ENCODE measurements around the gene STK33.

Gene STK33

DNA sequence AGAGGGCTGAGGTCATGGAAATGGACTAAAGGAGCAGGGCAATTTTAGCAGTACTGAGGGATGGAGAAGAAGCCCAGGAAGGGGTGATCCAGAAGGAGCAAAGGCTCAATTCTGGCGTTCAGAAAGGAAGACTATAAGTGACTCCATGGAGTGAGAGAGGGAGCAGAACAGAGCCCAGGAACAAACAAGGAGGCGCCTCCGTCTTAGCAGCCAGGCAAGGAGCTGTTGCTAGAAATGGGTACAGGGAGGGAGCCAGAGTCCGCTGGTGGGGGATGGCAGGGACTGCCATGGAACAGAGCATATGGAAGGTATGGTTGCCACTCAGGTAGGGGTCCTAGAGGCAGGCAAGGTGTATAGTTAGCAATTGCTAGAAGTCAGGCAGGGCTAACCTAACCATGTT is 20.5 kb upstream of the STK33 start:
- Histone ChIP-seq H3K9ac (ENCODE audit: low read depth, low read length) (no peak overlapping the region), H3K36me3 (ENCODE audit: insufficient read depth, low read length) (no peaks in the 10 kb centered on the region)

GRCh38 chr11:8613036-8613435 is 19.0 kb upstream of the STK33 start:
- no peaks in the 10 kb centered on the region for H3K4me1 ChIP-seq (ENCODE audit: insufficient read depth, low read length)

More for the DNA sequence above, 20.5 kb upstream of the STK33 start:
- no peaks in the 10 kb centered on the region for H3K9me3 ChIP-seq (ENCODE audit: control insufficient read depth, insufficient read depth, low read length)
- H3K4me1 ChIP-seq (ENCODE audit: insufficient read depth, low read length): no peaks in the 10 kb centered on the region

GRCh38 chr11:8612522-8612921 is 18.5 kb upstream of the STK33 start:
- H3K4me1 ChIP-seq (ENCODE audit: insufficient read depth, low read length): no peaks in the 10 kb centered on the region
- no peaks in the 10 kb centered on the region for H3K36me3 ChIP-seq (ENCODE audit: insufficient read depth, low read length)
- no peaks in the 10 kb centered on the region for H3K9me3 ChIP-seq (ENCODE audit: control insufficient read depth, insufficient read depth, low read length)
- H3K9ac ChIP-seq (ENCODE audit: low read depth, low read length): no peak overlapping the region

More at GRCh38 chr11:8613036-8613435, 19.0 kb upstream of the STK33 start:
- Histone ChIP-seq H3K9ac (ENCODE audit: low read depth, low read length) (no peak overlapping the region), H3K36me3 (ENCODE audit: insufficient read depth, low read length) (no peaks in the 10 kb centered on the region), H3K9me3 (ENCODE audit: control insufficient read depth, insufficient read depth, low read length) (no peaks in the 10 kb centered on the region)

- no peak overlapping the region for H3K9ac ChIP-seq (ENCODE audit: low read depth, low read length)
- no peaks in the 10 kb centered on the region for H3K9me3 ChIP-seq (ENCODE audit: control insufficient read depth, insufficient read depth, low read length)
- no peaks in the 10 kb centered on the region for H3K4me1 ChIP-seq (ENCODE audit: insufficient read depth, low read length)
- no peaks in the 10 kb centered on the region for H3K36me3 ChIP-seq (ENCODE audit: insufficient read depth, low read length)
These were observed 16.6 kb upstream of the STK33 start for GRCh38 chr11:8610532-8611116.

DNA sequence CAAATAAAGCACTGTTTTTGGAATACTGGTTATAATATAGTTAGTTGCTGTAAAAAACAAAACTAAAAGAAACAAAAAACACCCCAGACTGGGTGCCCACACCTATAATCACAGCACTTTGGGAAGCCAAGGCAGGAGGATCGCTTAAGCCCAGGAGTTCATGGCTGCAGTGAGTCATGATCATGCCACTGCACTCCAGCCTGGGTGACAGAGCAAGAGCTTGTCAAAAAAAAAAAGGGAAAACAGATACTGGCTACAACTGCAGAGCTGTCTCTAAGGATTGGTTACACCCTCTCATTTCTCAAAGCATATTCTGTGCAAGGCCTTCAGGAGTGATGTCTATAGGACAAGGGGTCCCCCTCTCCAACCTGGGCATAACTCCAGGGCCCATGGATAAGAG is 14.6 kb upstream of the STK33 start:
- no peaks in the 10 kb centered on the region for H3K9me3 ChIP-seq (ENCODE audit: control insufficient read depth, insufficient read depth, low read length)
- no peaks in the 10 kb centered on the region for H3K36me3 ChIP-seq (ENCODE audit: insufficient read depth, low read length)
- H3K4me1 ChIP-seq (ENCODE audit: insufficient read depth, low read length): no peaks in the 10 kb centered on the region
- H3K9ac ChIP-seq (ENCODE audit: low read depth, low read length): no peak overlapping the region

- no peaks in the 10 kb centered on the region for H3K36me3 ChIP-seq (ENCODE audit: insufficient read depth, low read length)
- H3K9me3 ChIP-seq (ENCODE audit: control insufficient read depth, insufficient read depth, low read length): no peaks in the 10 kb centered on the region
- no peaks in the 10 kb centered on the region for H3K4me1 ChIP-seq (ENCODE audit: insufficient read depth, low read length)
- H3K9ac ChIP-seq (ENCODE audit: low read depth, low read length): no peak overlapping the region
These were observed 12.0 kb upstream of the STK33 start for GRCh38 chr11:8605971-8606563.

DNA sequence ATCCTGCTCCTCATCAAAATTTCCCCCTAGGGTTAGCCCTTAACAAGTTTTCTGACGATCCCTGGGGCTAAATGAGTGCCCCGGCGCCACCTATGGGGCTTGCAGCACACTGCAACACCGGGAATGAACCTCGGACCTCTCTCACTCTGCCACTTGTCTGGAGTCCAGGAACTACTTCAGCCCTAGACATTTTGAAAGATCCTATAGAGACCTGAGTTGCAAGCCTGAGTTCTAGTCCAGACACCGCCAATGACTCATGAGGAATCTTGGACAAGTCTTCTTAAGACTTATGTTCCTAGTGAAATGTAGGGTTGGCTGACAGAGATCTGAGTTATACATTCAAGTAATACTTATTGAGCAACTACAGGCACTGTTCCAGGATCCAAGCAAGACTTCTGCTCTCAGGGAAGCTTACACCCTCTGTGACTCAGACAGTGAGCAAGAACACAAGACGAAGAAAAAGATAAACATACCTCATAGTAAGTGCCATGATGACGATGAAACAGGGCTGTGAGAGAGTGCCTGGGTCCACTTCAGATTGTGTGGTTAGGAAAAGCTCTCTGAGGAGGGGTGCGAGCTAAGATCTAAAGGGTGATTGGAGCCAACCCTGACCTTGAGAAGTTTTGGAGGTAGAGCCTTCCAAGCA is 10.2 kb upstream of the STK33 start:
- Histone ChIP-seq H3K4me1 (ENCODE audit: insufficient read depth, low read length) (no peaks in the 10 kb centered on the region), H3K9ac (ENCODE audit: low read depth, low read length) (no peak overlapping the region; the same call in 1 of the 2 replicates), H3K9me3 (ENCODE audit: control insufficient read depth, insufficient read depth, low read length) (no peaks in the 10 kb centered on the region), H3K36me3 (ENCODE audit: insufficient read depth, low read length) (no peaks in the 10 kb centered on the region)

GRCh38 chr11:8603696-8604077 is 9.7 kb upstream of the STK33 start:
- no peak overlapping the region for H3K9ac ChIP-seq (ENCODE audit: low read depth, low read length)
- H3K36me3 ChIP-seq (ENCODE audit: insufficient read depth, low read length): no peaks in the 10 kb centered on the region
- H3K9me3 ChIP-seq (ENCODE audit: control insufficient read depth, insufficient read depth, low read length): no peaks in the 10 kb centered on the region
- no peaks in the 10 kb centered on the region for H3K4me1 ChIP-seq (ENCODE audit: insufficient read depth, low read length)

DNA sequence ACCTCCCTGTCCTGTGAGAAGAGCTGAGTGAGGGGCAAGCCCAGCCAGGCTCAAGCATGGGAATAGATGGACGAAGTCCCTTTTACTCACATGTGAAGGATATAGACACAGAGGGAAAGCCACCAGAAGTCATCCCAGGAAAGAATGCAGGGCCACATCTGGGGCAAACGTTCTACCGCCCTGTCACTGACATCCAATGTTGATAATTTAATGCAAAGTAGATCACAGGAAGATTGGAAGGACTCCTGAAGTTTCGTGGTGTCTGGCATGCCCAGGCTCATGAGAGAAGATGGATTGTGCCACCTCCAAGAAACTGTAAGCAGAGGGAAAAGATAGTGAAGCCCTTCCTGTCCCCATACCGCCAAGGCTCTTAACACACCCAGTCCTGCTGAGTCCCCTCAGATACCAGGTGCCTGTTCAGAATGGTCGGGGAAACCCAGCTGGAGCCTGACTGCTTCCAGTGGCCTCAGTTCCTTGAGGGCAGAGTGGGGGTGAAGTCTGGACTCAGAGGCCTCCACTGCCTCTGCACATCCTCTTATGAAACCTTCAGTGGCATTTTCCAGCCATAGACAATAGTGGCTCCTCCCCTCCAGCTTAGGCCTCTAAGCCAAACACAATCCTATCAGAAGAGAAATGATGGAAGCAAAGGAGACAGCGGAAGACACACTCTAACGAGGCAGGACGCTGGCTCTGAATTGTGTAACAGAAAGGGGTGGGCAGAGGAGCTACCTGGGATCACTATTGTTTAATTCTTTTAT is 7.5 kb upstream of the STK33 start:
- no peaks in the 10 kb centered on the region for H3K4me1 ChIP-seq (ENCODE audit: insufficient read depth, low read length)
- no peak overlapping the region for H3K9ac ChIP-seq (ENCODE audit: low read depth, low read length)
- no peaks in the 10 kb centered on the region for H3K36me3 ChIP-seq (ENCODE audit: insufficient read depth, low read length)
- no peaks in the 10 kb centered on the region for H3K9me3 ChIP-seq (ENCODE audit: control insufficient read depth, insufficient read depth, low read length)

DNA sequence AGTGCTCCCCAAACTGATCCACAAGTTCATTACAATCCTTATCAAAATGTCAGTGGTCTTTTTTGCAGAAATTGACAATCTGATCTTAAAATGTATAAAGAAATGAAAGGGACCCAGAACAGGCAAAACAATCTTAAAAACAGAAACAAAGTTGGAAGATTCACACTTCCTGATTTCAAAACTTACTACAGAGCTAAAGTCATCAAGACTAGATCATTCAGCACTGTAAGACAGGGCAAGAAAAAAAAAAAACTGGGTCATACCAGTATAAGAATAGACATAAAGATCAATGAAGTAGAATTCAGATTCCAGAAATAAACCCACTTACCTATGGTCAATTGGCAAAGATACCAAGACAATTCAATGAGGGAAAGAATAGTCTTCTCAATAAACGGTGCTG is 4.5 kb upstream of the STK33 start:
- Histone ChIP-seq H3K9ac (ENCODE audit: low read depth, low read length) (no peak overlapping the region), H3K4me1 (ENCODE audit: insufficient read depth, low read length) (no peaks in the 10 kb centered on the region), H3K9me3 (ENCODE audit: control insufficient read depth, insufficient read depth, low read length) (no peaks in the 10 kb centered on the region), H3K36me3 (ENCODE audit: insufficient read depth, low read length) (no peaks in the 10 kb centered on the region)

GRCh38 chr11:8597182-8597581 is 3.2 kb upstream of the STK33 start:
- no peaks in the 10 kb centered on the region for H3K9me3 ChIP-seq (ENCODE audit: control insufficient read depth, insufficient read depth, low read length)
- H3K4me1 ChIP-seq (ENCODE audit: insufficient read depth, low read length): no peaks in the 10 kb centered on the region
- H3K36me3 ChIP-seq (ENCODE audit: insufficient read depth, low read length): no peaks in the 10 kb centered on the region
- H3K9ac ChIP-seq (ENCODE audit: low read depth, low read length): no peak overlapping the region

DNA sequence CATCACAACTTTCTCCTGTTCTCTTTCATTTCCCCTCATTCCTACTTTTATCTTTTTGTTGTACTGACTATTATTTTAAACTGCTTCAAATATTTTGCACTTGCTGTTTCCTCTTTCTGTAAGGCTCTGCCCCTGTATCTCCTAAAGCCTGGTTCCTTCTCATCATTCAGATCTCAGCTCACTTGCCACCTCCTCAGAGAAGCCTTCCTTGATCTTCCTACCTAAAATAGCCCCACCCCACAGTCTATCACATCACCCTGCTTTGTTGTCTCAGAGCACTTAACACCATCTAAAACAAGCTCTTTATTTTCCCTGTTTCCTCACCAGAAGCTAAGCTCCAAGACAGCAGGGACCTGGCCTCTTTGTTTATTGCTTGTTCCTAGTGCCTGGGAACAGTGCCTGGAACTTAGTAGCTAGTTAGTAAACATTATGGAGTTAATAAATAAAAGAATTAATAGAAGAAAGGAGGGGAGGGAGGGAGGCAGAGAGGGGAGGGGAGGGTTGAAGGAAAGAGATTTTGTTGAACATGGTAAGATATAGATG is 2.5 kb upstream of the STK33 start:
- Histone ChIP-seq H3K4me1 (ENCODE audit: insufficient read depth, low read length) (no peaks in the 10 kb centered on the region), H3K9ac (ENCODE audit: low read depth, low read length) (no peak overlapping the region), H3K9me3 (ENCODE audit: control insufficient read depth, insufficient read depth, low read length) (no peaks in the 10 kb centered on the region), H3K36me3 (ENCODE audit: insufficient read depth, low read length) (no peaks in the 10 kb centered on the region)

DNA sequence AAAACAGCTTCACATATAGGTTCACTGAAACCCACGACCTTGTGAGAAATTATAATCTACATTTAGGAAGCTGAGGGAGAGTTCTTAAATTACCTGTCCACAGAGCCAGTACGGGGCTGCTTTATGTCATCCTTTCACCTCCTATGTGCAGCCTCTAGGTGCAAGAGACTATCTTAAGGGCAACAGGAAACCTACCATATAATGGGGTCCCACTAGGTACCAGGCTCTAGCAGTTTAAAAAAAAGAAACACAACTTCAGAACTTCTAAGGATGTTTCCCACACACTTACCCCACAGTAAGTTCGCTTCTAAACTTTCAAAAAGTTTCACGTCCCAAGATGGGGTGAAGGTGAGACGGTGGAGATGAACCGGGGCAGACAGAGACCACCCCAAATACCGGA is 573 bp downstream of the STK33 start:
- Histone ChIP-seq H3K36me3 (ENCODE audit: insufficient read depth, low read length) (no peaks in the 10 kb centered on the region), H3K4me1 (ENCODE audit: insufficient read depth, low read length) (no peaks in the 10 kb centered on the region), H3K9ac (ENCODE audit: low read depth, low read length) (peak overlapping the region; percentile 82; the same call in 1 of the 2 replicates), H3K9me3 (ENCODE audit: control insufficient read depth, insufficient read depth, low read length) (no peaks in the 10 kb centered on the region)

DNA sequence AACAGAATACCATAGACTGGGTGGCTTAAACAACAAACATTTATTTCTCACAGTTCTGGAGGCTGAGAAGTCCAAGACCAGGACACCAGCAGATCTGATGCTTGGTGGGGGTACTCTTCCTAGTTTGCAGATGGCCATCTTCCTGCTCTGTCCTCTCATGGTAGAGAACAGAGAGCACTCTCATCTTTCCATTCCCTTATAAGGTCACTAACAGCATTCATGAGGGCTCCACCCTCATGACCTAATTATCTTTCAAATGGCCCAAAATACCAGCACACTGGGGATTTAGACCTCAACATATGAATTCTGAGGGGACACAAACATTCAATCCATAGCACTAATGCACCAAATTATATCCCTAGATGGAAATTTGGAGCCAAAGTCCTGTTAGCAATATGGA is 6.1 kb downstream of the STK33 start:
- Histone ChIP-seq H3K4me1 (ENCODE audit: insufficient read depth, low read length) (peaks cover 5% of the 10 kb centered on the region; the same call in 1 of the 2 replicates), H3K36me3 (ENCODE audit: insufficient read depth, low read length) (no peaks in the 10 kb centered on the region), H3K9ac (ENCODE audit: low read depth, low read length) (no peak overlapping the region), H3K9me3 (ENCODE audit: control insufficient read depth, insufficient read depth, low read length) (no peaks in the 10 kb centered on the region)

Data from ES-I3 (cell line).